Measurements from ENCODE around the gene ERC1.

Gene ERC1

GRCh38 chr12:1300460-1300859 lies 309.4 kb downstream of the ERC1 start:
- no peak for TF ChIP-seq CTCF (conservative IDR thresholded peaks at IDR 0.05; ENCODE audit: low read depth, low read length)
- Histone ChIP-seq H3K9ac (no peak overlapping the region), H3K27ac (no peak overlapping the region), H3K4me3 (IDR thresholded peaks at IDR 0.05; ENCODE audit: insufficient read depth, low read depth, low read length) (no peak overlapping the region), H3K27me3 (ENCODE audit: insufficient read depth, low read depth) (no peaks in the 10 kb centered on the region), H3K79me2 (ENCODE audit: insufficient read depth, low read depth) (no peaks in the 10 kb centered on the region), H2AFZ (ENCODE audit: low read depth) (no peak overlapping the region), H4K20me1 (ENCODE audit: insufficient read depth) (no peaks in the 10 kb centered on the region), H3K4me2 (no peak overlapping the region), H3K36me3 (ENCODE audit: insufficient read depth) (no peaks in the 10 kb centered on the region), H3K4me1 (ENCODE audit: low read depth, poor library complexity, severe bottlenecking) (no peaks in the 10 kb centered on the region)

DNA sequence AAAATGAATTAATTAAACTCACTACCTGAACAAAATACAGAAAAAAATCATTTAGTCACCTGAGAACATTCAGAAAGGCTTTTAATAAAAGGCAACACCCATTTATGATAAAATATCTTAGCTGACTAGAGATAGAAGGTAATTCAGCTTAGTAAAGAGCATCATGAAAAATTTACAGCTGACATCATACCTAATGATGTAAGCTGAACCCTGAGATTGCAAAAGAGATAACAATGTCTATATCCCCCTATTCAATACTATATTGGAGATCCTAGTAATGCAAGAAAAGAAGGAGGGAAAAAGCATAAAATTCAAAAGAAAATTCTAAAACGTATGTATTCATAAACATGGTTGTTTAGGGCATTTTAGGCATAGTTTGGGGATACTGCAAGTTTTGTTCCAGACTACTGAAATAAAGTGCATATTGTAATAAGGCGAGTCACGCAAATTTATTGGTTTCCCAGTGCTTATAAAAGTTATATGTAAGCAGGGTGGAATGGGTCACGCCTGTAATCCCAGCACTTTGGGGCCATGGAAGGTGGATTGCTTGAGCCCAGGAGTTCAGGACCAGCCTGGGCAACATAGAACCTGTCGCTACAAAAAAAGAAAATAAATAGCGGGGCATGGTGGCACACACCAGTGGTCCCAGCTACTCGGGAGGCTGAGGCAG lies 311.3 kb downstream of the ERC1 start:
- no peak overlapping the region for H3K27ac ChIP-seq
- H3K4me1 ChIP-seq (ENCODE audit: low read depth, poor library complexity, severe bottlenecking), result no peaks in the 10 kb centered on the region
- H3K27me3 ChIP-seq (ENCODE audit: insufficient read depth, low read depth), result no peaks in the 10 kb centered on the region
- no peak overlapping the region for H3K4me3 ChIP-seq (IDR thresholded peaks at IDR 0.05; ENCODE audit: insufficient read depth, low read depth, low read length)
- no peak overlapping the region for H3K9ac ChIP-seq
- no peak overlapping the region for H2AFZ ChIP-seq (ENCODE audit: low read depth)
- no peaks in the 10 kb centered on the region for H3K36me3 ChIP-seq (ENCODE audit: insufficient read depth)
- no peaks in the 10 kb centered on the region for H3K79me2 ChIP-seq (ENCODE audit: insufficient read depth, low read depth)
- H3K4me2 ChIP-seq, result no peak overlapping the region
- H4K20me1 ChIP-seq (ENCODE audit: insufficient read depth), result no peaks in the 10 kb centered on the region
- TF ChIP-seq CTCF (conservative IDR thresholded peaks at IDR 0.05; ENCODE audit: low read depth, low read length), result no peak

- H3K4me1 ChIP-seq (ENCODE audit: low read depth, poor library complexity, severe bottlenecking), result no peaks in the 10 kb centered on the region
- H3K27ac ChIP-seq, result no peak overlapping the region
- H4K20me1 ChIP-seq (ENCODE audit: insufficient read depth), result no peaks in the 10 kb centered on the region
- no peak for TF ChIP-seq CTCF (conservative IDR thresholded peaks at IDR 0.05; ENCODE audit: low read depth, low read length)
- H3K4me2 ChIP-seq, result no peak overlapping the region
- H3K27me3 ChIP-seq (ENCODE audit: insufficient read depth, low read depth), result no peaks in the 10 kb centered on the region
- no peak overlapping the region for H3K4me3 ChIP-seq (IDR thresholded peaks at IDR 0.05; ENCODE audit: insufficient read depth, low read depth, low read length)
- no peak overlapping the region for H2AFZ ChIP-seq (ENCODE audit: low read depth)
- no peaks in the 10 kb centered on the region for H3K36me3 ChIP-seq (ENCODE audit: insufficient read depth)
- no peaks in the 10 kb centered on the region for H3K79me2 ChIP-seq (ENCODE audit: insufficient read depth, low read depth)
- H3K9ac ChIP-seq, result no peak overlapping the region
These were observed 314.0 kb downstream of the ERC1 start for GRCh38 chr12:1305063-1305434.

DNA sequence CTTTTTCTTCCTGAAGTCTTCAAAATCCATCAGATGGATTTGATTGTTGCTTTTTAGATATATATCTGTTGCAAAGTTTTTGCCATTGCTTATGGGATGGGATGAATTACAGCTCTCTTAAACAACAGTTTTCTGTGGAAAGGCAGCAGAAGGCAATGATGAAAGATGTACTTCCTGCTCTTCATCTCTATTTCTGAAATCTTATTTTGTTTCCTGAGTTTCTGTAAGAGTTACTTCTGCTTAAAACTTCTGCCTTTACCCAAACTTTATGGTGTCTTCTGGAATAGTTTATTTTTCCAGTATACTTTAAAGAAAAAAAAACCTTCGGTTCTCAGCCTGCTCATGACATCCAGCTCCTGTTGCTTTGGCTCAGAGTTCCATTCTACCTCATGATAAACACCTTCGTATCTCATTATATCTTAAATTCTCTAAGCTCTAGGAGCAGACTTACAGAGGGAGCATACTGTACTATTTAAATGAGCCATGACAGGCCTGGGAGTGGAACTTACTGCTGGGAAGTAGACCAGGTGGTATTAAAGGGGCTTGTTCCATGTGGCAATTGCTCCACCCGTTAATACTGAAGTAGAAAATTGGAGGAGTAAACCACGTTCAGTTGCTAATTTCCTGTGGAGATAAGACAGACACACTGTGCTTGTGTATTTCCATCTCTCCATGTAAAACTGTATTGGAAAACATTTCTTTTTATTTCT lies 314.9 kb downstream of the ERC1 start:
- Histone ChIP-seq H3K79me2 (ENCODE audit: insufficient read depth, low read depth) (no peaks in the 10 kb centered on the region), H3K9ac (no peak overlapping the region), H3K4me3 (IDR thresholded peaks at IDR 0.05; ENCODE audit: insufficient read depth, low read depth, low read length) (no peak overlapping the region), H3K4me1 (ENCODE audit: low read depth, poor library complexity, severe bottlenecking) (no peaks in the 10 kb centered on the region), H3K27me3 (ENCODE audit: insufficient read depth, low read depth) (no peaks in the 10 kb centered on the region), H3K36me3 (ENCODE audit: insufficient read depth) (no peaks in the 10 kb centered on the region), H2AFZ (ENCODE audit: low read depth) (no peak overlapping the region), H4K20me1 (ENCODE audit: insufficient read depth) (no peaks in the 10 kb centered on the region), H3K27ac (no peak overlapping the region), H3K4me2 (no peak overlapping the region)
- no peak for TF ChIP-seq CTCF (conservative IDR thresholded peaks at IDR 0.05; ENCODE audit: low read depth, low read length)
